Amniotic epithelial cell (primary cell): Measurements from ENCODE around the gene PGAP2.
"Not testable (repeated sequence)": the region's sequence is repeated elsewhere in the genome, so short reads cannot be mapped to it uniquely, and the experiment has no call there.

ENCODE experiments used
- DNase-seq: peaks from one replicate; pipeline ENCODE4 v3.0.0-alpha.2; 2010; ENCODE audit warnings: low read depth

Gene PGAP2

DNA sequence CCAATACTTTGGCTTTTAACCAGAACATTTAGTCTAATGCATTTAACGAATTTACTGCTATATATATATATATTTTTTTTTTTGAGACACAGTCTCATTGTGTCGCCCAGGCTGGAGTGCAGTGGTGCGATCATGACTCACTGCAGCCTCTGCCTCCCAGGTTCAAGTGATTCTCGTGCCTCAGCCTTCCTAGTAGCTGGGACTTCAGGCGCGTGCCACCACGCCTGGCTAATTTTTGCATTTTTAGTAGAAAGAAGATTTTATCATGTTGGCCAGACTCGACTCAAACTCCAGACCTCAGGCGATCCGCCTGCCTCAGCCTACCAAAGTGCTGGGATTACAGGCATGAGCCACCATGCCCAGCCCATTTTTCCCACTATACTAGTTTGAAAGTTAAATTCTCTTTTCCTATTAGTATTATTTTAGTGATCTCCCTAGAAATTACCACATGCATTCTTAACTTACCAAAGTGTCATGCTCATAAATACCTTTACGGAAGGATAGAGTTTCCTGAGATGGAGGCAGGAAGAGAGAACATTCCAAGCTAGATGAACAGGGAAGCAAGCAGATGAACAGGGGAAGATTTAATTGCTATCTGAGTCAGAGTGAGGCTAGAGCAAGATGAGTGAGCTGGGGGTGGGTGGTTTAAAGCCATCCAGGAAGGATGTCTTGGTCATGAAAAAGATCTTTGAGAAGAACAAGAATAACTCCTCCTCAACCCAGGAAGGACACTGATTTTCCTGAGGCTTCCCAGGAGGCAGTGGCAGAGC is 4.4 kb upstream of the PGAP2 start:
- DNase-seq: peak; percentile 69

DNA sequence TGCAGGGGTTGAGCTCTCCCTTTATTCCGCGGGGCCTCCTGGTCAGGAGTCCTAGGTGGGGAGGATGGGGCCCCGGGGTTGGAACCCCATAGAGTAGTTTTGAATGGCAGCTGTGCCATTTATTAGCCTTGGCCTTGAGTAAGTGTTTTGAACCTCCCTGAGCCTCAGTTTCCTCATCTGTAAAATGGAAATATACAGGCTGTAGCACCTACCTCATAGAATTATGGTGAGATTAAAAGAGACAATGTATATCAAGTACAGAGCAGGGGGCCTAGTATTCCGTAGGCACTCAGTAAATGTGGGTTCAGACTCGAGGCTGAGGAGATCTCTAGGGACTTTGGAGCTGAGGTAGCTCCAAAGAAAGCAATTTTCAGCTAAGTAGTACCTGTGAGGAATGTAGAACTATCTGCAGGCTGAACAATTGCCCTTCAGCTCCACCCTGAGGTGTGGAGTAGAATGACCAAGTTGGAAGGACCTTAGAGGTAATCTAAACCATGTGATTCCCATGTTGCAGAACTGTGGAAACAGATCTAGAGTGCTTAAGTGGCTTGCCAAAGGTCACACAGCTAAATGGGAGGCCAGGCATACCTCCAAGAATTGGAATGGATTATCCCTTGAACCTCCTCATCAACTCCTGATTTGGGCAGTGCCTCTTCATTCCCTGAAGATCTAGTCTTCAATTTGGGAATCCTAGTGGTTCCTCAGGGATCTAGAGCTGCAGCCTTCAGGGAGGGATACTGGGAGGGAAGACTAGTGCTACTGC is 682 bp downstream of the PGAP2 start:
- DNase-seq: peak; percentile 68

DNA sequence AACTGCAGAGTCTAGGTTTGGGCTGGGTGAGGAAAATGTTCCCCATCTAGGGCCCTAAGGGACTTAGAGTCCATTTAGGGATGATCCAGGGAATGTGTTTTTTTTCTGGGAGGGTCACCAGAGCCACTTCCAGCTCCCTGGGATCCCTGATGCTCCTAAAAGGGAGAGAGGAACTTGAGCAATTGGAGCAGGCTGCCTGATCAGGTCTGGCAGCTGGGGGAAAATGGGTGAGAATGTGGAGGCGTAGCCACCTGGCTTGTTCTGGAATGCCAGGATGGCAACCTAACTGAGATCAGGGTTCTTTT is 1.2 kb downstream of the PGAP2 start:
- no peak for DNase-seq

DNA sequence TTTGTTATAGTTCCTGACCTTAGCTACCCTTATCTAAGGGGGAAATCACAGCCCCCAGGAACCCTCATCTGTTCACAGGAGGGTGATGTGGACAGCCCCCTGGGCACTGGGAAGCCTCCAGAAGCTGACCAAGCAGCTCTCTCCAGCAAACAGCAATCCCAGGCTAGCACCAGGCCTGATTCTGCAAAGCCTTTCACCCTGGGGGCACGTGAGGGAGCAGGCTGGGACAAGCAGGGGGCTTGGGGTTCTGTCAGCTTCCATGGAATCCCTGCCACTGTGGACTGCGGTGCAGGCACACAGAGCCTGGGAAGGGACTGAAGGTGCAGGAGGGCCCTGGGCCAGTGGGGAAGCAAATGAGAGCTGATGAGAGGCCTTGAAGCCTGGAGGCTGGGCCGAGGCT is 2.1 kb downstream of the PGAP2 start:
- DNase-seq: no peak

DNA sequence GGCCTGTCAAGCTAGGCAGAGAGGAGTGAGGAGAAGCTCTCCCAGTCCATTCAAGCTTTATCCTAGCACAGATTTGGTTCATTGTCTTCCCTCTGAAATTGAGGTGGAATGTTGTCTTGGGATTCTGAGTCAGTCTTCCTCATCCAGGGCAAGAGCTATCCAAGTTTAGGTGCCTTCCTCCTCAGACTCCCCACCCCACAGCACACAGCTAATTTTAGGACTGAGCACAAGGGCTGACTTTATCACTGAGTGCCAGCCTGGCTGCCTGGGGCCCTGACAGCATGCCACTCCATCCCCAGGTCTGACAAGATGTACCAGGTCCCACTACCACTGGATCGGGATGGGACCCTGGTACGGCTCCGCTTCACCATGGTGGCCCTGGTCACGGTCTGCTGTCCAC is 2.6 kb downstream of the PGAP2 start:
- no peak for DNase-seq

DNA sequence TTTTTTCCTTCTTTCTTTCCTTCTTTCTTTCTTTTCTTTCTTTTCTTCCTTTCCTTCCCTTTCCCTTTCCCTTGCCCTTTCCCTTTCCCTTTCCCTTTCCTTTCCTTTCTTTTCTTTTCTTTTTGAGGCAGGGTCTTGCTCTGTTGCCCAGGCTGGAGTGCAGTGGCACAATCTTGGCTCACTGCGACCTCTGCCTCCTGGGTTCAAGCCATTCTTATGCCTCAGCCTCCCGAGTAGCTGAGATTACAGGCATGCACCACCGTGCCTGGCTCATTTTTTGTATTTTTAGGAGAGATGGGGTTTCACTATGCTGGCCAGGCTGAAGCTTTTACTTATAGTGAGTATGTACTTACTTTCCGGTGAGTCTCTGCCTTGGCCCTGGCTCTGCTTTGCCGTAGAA is 6.5 kb downstream of the PGAP2 start:
- DNase-seq: not testable (repeated sequence)

DNA sequence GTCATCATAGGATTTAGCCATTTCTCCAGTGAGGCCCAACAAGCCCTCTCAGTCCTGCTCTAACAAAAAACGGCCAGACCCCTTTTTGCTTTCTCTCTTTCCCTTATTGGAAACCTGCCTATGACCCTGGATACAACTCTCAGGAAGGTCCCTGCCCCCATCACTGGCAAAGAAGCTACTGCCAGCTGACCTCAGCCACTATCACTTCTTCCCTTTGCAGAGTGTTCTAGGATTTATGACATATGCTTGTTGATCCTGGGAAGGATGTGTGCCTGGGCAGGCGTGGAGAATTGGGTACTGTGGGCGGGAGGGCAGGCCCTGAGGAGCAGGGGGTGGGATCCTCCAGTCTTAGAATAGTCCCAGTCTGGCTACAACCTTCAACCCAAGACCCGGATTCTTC is 7.5 kb downstream of the PGAP2 start:
- no peak for DNase-seq

DNA sequence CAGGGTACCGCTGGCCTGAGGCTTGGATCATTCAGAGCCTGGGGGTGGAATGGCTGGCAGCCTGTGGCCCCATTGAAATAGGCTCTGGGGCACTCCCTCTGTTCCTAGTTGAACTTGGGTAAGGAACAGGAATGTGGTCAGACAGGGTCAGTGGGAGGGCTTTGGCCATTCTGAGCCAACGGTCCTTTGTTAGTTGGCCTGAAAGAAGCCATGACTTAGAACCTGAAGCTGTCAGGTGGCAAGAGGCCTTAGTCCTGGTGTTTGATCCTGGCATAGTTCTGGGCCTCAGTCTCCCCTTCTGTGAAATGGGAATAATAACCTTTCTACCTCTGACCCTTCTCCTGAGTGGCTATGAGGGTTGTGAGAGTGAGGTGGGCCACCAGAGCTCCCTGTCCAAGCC is 8.3 kb downstream of the PGAP2 start:
- no peak for DNase-seq

DNA sequence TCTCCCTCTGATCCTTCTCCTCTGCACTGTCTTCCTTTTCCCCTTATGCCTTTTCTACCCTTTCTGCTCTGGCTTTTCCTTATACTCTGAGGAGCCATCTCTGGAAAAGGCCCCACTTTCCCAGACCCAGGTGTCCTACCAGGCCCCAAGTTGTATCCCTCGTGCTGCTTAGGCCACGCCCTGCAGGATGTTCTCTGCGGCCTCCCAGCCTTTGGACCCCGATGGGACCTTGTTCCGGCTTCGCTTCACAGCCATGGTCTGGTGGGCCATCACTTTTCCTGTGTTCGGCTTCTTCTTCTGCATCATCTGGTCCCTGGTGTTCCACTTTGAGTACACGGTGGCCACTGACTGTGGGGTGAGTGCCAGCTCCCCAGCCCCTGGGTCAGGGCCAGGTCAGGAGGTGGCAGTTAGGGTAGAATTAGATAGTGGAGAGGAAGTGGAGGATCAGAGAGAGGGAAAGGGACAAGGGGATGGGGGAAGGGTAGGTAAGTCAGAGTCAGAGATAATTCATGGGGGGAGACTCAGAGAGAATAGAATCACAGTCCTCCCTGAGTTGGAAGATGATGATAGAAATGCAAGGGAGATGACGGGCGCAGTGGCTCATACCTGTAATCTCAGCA is 8.9 kb downstream of the PGAP2 start:
- DNase-seq: no peak

DNA sequence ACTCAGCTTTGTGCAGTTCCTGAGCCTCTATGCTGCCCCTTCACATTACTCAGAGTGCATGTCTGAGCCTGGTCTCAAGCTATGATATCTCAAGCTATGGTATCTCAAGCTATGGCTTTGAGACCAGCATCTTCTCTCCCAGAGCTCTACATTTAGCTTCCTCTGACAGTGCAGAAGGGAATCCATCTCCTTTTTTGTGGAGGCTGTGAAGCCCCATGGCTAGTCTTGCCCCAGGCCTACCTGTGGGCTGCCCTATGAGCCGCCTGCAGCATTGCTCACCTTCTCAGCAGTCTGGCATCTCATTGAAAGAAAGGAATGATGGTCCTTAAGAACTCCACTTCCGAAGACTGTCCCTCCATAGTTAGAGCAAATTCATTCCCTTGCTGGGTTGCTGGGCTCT is 12.6 kb downstream of the PGAP2 start:
- no peak for DNase-seq

DNA sequence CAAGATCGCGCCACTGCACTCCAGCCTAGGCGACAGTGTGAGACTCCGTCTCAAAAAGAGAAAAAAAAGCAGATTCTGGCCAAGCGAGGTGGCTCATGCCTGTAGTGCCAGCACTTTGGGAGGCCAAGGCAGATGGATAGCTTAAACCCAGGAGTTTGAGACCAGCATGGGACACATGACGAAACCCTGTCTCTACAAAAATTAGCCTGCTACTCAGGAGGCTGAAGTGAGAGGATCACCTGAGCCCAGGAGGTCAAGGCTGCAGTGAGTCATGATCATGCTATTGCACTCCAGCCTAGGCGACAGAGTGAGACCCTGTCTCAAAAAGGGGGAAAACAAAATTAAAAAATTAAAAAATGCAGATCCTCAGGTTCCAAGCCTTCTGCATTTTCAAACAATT is 14.0 kb downstream of the PGAP2 start:
- no peak for DNase-seq

DNA sequence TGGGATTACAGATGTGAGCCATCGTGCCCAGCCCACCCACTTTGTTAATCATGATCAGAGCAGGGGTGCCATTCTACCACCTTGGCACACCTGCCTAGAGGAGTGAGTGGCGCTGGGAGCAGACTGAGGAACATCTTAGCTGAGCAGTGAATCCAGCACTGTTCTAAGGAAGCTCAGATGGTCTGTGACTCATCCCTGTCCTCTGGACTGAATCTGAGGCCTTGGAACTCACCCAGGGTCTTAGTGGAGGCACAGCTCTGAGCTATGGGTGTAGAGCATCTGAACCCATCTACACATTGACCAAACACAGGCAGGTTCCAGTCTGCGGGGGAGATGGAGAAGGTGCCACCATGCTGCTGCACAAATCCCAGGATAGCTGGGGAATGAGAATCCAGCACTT is 14.9 kb downstream of the PGAP2 start:
- peak; percentile 80 for DNase-seq

DNA sequence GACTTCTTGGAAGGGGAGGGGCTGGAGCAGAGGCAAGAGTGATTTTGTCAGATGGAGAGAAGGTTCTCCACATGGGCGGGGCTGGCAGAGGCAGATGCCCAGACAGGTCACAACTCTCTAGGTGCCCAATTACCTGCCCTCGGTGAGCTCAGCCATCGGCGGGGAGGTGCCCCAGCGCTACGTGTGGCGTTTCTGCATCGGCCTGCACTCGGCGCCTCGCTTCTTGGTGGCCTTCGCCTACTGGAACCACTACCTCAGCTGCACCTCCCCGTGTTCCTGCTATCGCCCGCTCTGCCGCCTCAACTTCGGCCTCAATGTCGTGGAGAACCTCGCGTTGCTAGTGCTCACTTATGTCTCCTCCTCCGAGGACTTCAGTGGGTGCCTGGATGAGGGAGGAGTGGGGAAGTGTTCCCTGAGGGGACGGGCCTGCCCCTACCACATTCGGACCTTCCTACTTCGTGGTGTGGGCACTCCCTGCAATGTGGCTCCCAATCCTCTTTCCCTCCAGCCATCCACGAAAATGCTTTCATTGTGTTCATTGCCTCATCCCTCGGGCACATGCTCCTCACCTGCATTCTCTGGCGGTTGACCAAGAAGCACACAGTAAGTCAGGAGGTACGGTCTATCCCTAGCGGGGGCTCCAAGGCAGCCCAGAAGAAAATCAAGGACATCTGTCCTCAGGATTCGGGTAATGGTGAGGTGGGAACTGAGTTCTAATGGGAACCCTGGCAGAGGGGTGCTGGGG is 15.6 kb downstream of the PGAP2 start:
- DNase-seq: no peak

DNA sequence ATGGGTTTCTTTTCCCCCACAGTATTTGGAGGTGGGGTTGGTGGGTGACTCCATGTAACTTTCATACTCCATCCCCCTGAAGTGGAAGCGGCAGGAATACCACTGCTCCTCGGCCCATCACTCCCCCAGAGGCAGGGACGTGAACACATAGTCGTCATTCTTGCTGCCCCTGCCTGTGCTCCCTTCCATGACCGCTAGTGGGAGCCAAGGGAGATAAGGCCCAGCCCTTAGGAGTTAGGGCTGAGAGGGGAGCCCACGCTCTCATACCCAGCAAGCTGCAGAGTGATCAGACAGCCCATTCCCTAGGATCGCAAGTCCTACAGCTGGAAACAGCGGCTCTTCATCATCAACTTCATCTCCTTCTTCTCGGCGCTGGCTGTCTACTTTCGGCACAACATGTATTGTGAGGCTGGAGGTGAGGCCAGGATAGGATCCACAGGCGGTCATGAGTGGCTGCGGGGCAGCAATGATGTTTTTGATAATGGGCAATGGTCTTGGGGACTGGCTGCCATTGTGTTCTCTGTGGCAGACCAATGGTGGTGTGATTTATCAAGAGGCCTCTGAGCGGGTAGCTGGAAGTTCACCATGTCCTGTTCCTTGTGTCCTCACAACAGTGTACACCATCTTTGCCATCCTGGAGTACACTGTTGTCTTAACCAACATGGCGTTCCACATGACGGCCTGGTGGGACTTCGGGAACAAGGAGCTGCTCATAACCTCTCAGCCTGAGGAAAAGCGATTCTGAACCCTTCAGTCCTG is 16.5 kb downstream of the PGAP2 start:
- peak; percentile 55 for DNase-seq

DNA sequence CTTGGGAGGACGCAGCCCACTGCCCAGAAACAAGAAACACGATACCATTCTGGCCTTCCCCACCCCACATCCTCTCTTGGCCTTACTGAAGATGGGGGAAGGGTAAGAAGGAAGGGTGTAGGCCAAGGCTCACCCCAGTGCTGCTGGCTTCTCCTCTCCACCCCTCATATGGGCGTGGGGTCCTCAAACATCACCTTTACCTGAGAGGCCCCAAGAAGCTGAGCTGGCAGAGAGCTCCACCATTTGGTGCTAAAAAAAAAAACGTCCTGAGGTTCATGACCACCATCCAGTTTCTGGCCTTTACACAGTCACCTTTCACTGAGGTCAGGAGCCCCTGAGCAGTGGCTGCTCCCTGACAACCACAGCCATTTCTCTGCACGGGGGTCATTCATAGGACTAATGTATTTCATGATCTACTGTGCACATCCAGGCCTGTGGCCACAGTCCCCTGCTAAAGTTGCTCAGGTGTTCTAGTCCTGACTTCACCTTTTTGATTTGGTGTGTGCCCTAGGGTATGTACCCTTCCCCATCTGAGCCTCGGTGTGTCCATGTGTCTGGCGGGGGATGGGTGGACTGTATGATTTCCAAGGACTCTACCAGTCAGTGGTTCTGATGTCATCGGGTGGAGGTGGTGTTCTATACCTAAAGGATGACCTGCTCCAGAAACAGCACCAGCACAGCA is 17.3 kb downstream of the PGAP2 start:
- DNase-seq: no peak

DNA sequence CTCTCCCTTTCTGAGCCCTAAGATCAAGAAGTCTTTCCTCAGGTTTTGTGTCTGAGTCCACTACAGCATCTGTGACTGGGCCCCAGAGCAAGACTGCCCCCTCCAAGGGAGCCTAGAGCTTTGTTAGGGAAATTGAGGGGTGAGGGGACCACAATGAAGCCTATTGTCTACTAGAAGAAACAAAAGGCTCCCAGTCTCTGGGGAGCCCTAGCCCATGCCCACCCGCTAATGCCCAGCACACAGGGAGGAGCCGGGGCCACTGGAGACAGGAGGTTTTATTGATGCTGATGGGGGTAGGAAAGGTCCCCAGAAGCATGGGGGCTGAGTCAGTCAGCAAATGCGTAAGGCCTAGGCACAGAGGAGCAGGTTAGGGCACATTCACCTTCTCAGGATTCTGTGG is 18.4 kb downstream of the PGAP2 start:
- DNase-seq: no peak

DNA sequence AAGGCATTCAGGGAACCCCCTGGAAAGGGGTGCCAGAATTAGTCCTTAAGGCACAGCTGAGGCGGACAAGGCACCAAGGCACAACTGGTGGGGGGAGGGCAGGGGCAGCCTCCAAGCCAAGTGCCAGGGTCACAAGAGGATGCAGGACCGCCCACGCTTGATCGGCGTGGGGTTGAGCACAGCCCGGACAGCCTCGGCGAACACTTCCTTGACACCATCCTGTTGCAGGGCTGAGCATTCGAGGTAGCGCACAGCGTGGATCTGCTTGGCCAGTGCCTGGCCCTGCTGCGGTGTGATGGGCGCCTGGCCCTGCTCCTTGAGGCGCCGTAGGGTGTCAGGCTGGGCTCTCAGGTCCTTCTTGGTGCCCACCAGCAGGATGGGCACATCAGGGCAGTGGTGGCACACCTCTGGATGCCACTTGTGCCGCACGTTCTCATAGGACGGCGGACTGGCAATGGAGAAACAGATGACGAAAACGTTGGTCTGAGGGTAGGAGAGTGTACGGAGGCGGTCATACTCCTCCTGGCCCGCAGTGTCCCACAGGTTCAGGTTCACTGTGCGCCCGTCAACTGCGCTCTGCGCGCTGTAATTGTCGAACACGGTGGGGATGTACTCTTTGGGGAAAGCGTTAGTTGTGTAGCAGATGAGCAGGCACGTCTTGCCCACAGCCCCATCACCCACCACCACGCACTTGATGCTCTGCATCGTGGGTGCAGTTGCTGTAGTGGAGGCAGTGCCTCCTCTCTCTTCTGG is 19.2 kb downstream of the PGAP2 start:
- no peak for DNase-seq

DNA sequence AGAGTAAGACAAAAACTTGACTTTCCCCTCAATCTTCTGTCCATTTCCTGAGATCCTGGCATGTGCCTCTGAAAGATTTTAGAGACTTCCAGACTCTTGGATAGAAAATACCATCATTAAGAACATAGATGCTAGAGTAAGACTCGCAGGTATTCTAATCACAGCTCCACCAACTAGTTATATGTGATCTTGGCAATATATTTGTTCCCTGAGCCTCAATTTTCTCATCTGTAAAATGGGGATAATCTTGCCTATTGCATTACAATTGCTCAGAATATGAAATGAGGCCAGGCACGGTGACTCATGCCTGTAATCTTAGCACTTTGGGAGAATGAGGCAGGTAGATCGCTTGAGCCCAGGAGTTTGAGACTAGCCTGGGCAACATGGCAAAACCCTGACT is 21.7 kb downstream of the PGAP2 start:
- DNase-seq: no peak

DNA sequence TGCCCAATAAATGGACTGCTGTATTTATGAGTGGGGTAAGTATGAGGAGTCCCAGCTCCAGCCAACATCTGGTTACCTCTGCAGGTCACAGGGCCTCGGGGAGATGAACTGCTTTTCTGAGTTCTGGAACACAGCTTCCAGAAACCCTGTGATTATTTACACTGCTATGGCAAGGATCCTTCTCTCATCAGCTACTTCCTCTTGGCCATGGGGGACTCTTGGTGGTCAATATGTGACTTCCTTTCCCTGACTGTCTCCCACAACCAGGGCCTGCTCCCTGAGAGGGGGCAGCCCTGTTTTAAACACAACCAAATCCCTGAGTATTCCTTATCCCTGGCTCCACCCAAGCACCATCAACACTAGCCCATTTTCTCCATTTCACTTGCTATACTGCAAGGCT is 22.4 kb downstream of the PGAP2 start:
- DNase-seq: no peak

DNA sequence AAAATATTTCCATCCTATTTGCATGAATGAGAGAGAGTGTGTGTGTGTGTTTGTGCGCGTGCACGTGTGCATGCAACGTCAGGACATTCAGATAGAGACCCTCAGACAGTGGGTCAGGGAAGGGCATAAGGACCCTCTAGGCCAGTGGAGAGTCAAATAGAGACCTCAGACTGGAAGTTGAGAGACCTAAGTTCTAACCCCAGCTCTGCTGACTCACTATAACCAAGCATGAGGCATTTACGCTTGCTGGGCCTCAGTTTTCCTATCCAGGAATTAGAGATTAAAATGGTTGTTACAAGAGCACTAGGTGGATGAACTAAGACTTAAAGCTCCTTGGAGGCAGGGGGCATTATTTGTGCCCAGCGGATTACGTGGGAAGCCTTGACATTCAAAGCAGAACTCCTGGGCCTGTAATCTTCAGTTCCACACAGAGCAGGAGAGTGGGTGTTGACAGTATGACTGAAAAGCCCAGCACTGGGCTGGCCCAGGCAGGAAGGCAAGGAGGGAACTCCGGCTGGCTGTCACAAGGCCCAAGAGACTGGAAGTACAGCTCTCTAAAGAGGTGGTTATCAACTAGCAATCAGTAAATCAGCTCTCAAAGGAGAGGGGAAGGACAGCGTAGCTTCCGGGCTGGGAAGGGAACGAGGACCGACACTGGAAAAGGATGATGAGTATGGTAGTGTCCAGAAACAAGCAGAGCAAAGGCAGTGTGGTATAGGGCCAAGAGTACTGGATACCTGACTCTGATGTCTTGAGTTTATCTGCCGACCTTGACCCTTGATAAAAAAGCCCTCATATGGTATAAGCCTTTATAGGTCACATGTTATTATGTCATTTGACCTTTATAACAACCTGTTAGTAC is 23.2 kb downstream of the PGAP2 start:
- DNase-seq: no peak
